HG02763 (cell line): Measurements from ENCODE around the gene PMS1.
"Not testable (repeated sequence)": the region's sequence is repeated elsewhere in the genome, so short reads cannot be mapped to it uniquely, and the experiment has no call there.

Experiments
- ATAC-seq: cut with Tn5 transposase; IDR thresholded peaks from one replicate; pipeline ENCODE4 v1.9.1; 2021; ENCODE audit warnings: mild to moderate bottlenecking, moderate library complexity; ENCODE audit not compliant: unreplicated experiment

Gene PMS1

GRCh38 chr2:189783927-189784867 is at the start of gene PMS1, which contains the start of gene ORMDL1:
Gene PMS1 (plus strand): TSS chr2:189784450. CDS start chr2:189791810, 7,360 bp downstream.
Gene ORMDL1 (minus strand): TSS chr2:189784339. CDS start chr2:189782595, 1,744 bp downstream.
- ATAC-seq = peak; percentile 94

DNA sequence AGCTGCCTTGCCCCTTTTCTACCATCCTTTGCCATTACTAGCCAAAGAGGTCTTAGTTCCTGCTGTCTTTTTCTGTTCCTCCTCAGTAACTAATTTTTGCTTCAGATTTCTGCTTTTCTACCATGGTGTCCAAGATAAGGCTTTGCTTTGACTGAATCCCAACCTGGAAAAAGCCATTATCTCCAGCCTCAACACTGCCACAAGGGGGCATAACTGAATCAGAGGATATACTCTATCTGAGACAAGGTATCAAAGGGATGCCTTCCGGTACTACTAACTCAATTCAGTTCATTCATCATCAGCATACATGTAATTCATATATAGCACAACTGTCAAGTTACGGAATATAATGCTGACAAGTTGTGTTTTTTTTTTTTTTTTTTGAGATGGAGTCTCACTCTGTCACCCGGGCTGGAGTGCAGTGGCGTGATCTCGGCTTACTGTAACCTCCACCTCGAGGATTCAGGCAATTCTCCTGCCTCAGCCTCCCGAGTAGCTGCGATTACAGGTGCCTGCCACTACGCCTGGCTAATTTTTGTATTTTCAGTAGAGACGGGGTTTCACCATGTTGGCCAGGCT is 33.1 kb upstream of the PMS1 start:
- ATAC-seq = peak; percentile 54

DNA sequence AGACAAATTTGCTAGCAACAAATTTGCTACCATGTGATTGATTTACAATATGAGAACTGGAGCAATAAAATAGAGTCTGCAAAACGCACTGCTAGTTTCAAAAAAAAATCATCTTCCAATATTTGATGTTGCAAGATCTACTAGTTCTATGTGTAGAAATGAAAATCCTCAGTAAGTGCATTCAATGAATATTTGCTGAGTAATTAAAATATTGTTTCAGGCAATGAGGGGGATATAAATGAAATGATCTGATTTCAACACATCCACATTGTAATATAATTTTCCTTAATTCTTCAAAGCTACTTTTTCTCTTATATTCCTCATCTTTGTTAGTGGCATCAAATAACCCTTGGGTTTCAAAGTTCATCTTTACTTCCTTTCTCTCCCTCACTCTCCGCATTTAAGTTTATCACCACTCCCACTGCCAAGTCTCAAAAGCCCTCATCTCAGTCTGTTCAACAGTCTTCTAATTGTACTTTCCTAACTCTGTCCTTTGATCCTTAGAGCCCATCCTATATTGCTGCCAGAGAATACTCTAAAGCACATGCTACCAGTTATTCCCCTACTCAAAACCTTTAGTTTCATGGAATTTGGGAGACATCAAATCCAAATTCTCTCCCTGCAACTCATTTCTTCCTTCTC is 27.8 kb upstream of the PMS1 start:
- ATAC-seq = no peak

GRCh38 chr2:189760154-189760553 is 24.1 kb upstream of the PMS1 start:
- ATAC-seq = not testable (repeated sequence)

- ATAC-seq = no peak
Measured at GRCh38 chr2:189762229-189762550, 22.1 kb upstream of the PMS1 start.

DNA sequence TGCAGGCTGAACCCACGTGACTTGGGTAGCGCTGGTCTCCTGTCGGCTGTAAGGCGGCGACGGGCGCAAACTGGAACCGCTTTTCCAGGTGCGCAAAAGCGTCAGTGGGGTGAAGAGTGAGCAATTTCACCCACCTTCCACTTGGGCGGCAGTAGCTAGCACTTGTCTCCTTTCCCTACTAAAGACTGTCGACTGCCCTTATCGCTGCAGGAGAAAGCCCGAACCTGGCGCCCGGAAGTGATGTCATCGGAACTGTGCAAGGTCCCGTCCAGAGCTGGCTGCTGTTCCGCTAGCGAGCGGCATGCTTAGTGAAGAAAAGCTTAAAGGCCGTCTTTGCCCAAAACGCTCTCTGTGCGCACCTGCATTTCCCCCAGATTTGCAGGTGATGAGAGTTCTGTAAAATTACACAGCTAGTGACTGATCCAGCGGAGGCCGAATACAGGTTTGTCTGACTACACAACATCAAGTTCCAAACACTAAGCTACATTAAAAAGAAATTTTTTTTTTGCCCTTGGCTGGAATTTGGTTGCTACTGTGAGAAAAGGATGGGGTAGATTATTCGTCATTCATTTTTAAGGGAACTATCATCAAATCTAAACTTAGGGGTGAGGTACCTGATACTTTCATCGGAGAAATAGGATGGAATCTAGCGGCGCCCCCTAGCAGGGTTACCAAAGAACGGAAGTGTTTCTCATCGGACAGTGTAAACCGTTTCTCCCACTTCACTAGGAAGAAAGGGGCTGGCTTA is 21.5 kb upstream of the PMS1 start, which contains the start of gene OSGEPL1:
Gene OSGEPL1 (minus strand): TSS at position 242 of the 748 bp plus-strand sequence. CDS start 1,152 bp downstream, outside the sequence.
- peak; percentile 96 for ATAC-seq

GRCh38 chr2:189763908-189764661 is 20.2 kb upstream of the PMS1 start:
- ATAC-seq = no peak

- no peak for ATAC-seq
Measured at GRCh38 chr2:189770590-189771322, 13.5 kb upstream of the PMS1 start.

GRCh38 chr2:189772212-189772611 is 12.0 kb upstream of the PMS1 start:
- ATAC-seq = no peak

- ATAC-seq = no peak
Measured at GRCh38 chr2:189782221-189782671, 2.0 kb upstream of the PMS1 start.

GRCh38 chr2:189783451-189783926 is 761 bp upstream of the PMS1 start:
- ATAC-seq = peak; percentile 11

DNA sequence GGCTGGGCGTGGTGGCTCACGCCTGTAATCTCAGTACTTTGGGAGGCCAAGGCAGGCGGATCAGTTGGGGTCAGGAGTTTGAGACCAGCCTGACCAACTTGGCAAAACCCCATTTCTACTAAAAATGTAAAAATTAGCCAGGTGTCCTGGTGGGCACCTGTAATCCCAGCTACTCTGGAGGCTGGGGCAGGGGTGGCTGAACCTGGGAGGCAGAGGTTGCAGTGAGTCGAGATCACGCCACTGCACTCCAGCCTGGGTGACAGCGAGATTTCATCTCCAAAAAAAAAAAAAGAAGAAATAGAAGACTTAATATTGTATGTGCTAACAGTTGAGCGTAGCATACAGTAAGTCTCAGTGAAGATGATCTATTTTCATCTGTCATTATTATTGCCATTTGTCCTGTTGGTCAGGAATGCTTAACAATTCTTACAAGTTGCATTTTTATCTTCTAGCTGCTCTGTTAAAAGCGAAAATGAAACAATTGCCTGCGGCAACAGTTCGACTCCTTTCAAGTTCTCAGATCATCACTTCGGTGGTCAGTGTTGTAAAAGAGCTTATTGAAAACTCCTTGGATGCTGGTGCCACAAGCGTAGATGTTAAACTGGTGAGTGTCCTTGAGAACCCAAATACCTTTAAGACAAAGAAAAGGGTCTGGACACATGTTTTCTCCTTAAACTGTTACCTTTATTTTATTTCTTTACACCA is 7.2 kb downstream of the PMS1 start:
- ATAC-seq = no peak

- ATAC-seq = no peak
Measured at GRCh38 chr2:189794310-189794709, 10.1 kb downstream of the PMS1 start.

DNA sequence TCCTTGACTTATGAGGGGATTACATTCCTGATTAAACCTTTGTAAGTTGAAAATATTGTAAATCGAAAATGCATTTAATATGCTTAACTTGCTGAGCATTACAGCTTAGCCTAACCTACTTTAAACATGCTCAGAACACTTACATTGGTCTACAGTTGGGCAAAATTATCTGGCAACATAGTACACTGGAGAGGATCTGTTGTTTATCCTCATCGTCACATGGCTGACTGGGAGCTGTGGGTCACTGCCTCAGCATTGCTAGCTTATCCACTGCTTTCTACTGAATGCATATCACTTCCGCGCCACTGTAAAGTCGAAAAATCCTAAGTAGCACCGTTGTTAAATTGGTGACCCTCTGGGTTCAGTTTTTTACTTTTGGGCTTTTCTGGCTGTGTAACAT is 13.7 kb downstream of the PMS1 start:
- ATAC-seq = no peak

DNA sequence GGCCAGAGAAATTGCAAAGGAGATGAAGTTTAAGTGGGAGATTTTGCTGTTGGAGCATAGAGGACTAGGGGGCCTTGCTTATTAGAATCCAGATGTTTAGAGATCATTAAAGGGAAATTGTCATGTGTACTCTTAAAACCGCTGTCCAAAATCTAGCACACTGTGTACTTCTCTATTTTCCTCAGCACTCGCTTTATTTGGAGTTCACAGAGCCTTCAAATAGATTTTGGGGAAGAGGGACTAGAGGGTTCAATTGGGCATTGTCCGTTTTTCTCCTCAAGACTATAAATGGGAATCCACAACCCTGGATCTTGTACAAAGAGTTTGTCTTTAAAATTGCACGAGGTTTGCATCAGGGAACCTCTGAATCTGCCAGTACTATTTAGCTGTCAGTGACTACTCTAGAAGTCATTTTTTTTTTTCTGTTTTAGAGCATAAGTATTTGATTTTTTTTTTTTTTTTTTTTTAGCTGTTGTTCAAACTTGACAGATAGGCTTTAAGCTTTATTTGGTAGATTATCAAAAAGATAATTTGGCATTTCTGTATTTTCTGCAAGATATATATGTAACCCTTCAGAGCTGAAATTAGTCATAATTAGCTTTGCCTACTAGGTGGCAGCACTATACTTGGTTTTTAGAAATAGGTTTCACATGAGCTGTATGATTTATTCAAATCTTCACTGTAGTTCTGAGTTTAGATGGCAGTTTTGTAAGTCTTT is 14.2 kb downstream of the PMS1 start:
- no peak for ATAC-seq

DNA sequence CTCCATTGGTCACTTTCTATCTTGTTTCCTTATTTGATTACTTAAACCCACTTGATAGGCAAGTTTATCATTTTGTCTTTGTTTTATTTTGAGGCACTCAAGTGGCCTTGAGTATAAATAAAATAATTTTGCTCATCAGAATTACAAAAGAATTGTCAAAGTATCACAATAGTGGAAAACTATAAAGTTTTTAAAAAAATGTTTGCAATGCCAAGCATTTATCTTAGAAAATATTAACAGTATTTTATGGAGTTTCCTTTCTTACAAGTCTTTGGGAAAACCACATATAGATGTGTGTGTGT is 14.7 kb downstream of the PMS1 start:
- no peak for ATAC-seq

GRCh38 chr2:189799531-189799930 is 15.3 kb downstream of the PMS1 start:
- no peak for ATAC-seq

GRCh38 chr2:189802396-189802912 is 18.2 kb downstream of the PMS1 start:
- ATAC-seq = no peak
